HCT116 (cell line): ENCODE results near the gene CALM1. TPM values are rescaled to one million over a fixed set of nuclear protein-coding genes. Genes with fewer than 3 reads are reported as not detected.

ENCODE experiments used
- ATAC-seq: fragments of 200-7000 bp; cut with Tn5 transposase; 2 replicates; pipeline ENCODE4 v1.9.1; 2020; ENCODE audit warnings: mild to moderate bottlenecking, moderate library complexity
- BruUV-seq: library from RNA; stranded (reverse); fragments of 400-500 nt; replicated peaks from 2 replicates; lab custom pipeline; 2021; lab: Mats Ljungman, UMichigan
- CTCF ChIA-PET: fragments of 300-600 bp; sonication (Branson Sonifier 250); formaldehyde crosslinking; loops from one replicate; lab custom pipeline; 2021; ENCODE audit warnings: antibody characterized with exemption; lab: Charles Lee
- POLR2A ChIA-PET: fragments of 300-600, 350-600 bp; sonication (Branson Sonifier 250); formaldehyde crosslinking; loops from one replicate; lab custom pipeline; 2021; ENCODE audit warnings: antibody characterized with exemption; lab: Charles Lee
- RAD21 ChIA-PET, 2 experiments: fragments of 300-600 bp; sonication (Branson Sonifier 250); formaldehyde crosslinking; loops; one replicate each; lab custom pipeline; 2023; ENCODE audit warnings: low total read pairs in 2 of 2; ENCODE audit not compliant: uncharacterized antibody in 2 of 2, unreplicated experiment in 2 of 2, low non-redundant PET in 1 of 2; lab: Charles Lee
- DNase-seq: peaks from one replicate; pipeline ENCODE4 v3.0.0-alpha.2; 2010; ENCODE audit warnings: low read depth, low spot score
- H2AFZ ChIP-seq: fragments of 200-600 bp; shearing (Covaris generic), sonication (generic); 2 replicates; pipeline ENCODE4 v1.6.1; 2017; ENCODE audit warnings: low read depth, mixed run types, mixed read lengths, antibody characterized with exemption, low read length; ENCODE audit not compliant: poor library complexity, severe bottlenecking
- H3K27ac ChIP-seq: 2 replicates; pipeline ENCODE4 v1.5.1; 2012; ENCODE audit warnings: low read depth, low read length
- H3K27me3 ChIP-seq: fragments of 200-600 bp; sonication (generic); 2 replicates; pipeline ENCODE4 v1.6.1; 2016; ENCODE audit warnings: mixed run types, low read length, mixed read lengths; ENCODE audit not compliant: insufficient read depth
- H3K36me3 ChIP-seq, 2 experiments: fragments of 200-500 bp in 1 of 2; fragments of 200-600 bp in 1 of 2; sonication (Bioruptor generic) in 1 of 2; sonication (generic) in 1 of 2; 2 replicates each; pipeline versions ENCODE4 v1.5.1 to v1.6.1; 2014 to 2016; ENCODE audit warnings: low read length in 2 of 2, inconsistent platforms in 1 of 2, mixed read lengths in 1 of 2, mixed run types in 1 of 2; ENCODE audit not compliant: insufficient read depth in 2 of 2, control insufficient read depth in 1 of 2
- H3K4me1 ChIP-seq, 2 experiments: fragments of 200-600 bp in 1 of 2; sonication (generic) in 1 of 2; 2 replicates each; pipeline versions ENCODE4 v1.5.1 to v1.6.1; 2012 to 2017; ENCODE audit warnings: low read length in 2 of 2, inconsistent platforms in 1 of 2, mild to moderate bottlenecking in 1 of 2, mixed read lengths in 1 of 2, mixed run types in 1 of 2, moderate library complexity in 1 of 2; ENCODE audit not compliant: insufficient read depth in 2 of 2, control insufficient read depth in 1 of 2
- H3K4me2 ChIP-seq: fragments of 200-600 bp; sonication (generic); 2 replicates; pipeline ENCODE4 v1.6.1; 2017; ENCODE audit warnings: mixed run types, low read length, mixed read lengths
- H3K4me3 ChIP-seq, 2 experiments: fragments of 200-600 bp in 1 of 2; sonication (generic) in 1 of 2; replicated peaks in 1 of 2; 2 replicates each; pipeline ENCODE4 v1.5.1; 2011 to 2016; ENCODE audit warnings: low read length in 2 of 2, control low read depth in 1 of 2, low read depth in 1 of 2, mild to moderate bottlenecking in 1 of 2, mixed read lengths in 1 of 2, mixed run types in 1 of 2
- H3K79me2 ChIP-seq: fragments of 200-600 bp; sonication (generic); 2 replicates; pipeline ENCODE4 v1.6.1; 2017; ENCODE audit warnings: mild to moderate bottlenecking, mixed run types, low read length, moderate library complexity, mixed read lengths; ENCODE audit not compliant: insufficient read depth
- H3K9ac ChIP-seq: fragments of 200-600 bp; sonication (generic); 2 replicates; pipeline ENCODE4 v1.6.1; 2016; ENCODE audit warnings: low read length, mixed read lengths
- H3K9me2 ChIP-seq: fragments of 200-600 bp; sonication (generic), shearing (Covaris generic); 2 replicates; pipeline ENCODE4 v1.6.1; 2017; ENCODE audit warnings: mixed run types, mild to moderate bottlenecking, moderate library complexity; ENCODE audit not compliant: insufficient read depth
- H3K9me3 ChIP-seq, 2 experiments: fragments of 200-500 bp in 1 of 2; fragments of 200-600 bp in 1 of 2; sonication (Bioruptor generic) in 1 of 2; sonication (generic) in 1 of 2; 2 replicates each; pipeline ENCODE4 v1.6.1; 2014 to 2017; ENCODE audit warnings: low read length in 2 of 2, mixed read lengths in 2 of 2, inconsistent platforms in 1 of 2, low read depth in 1 of 2, mild to moderate bottlenecking in 1 of 2, mixed run types in 1 of 2, moderate library complexity in 1 of 2; ENCODE audit not compliant: control insufficient read depth in 1 of 2, insufficient read depth in 1 of 2
- H4K20me1 ChIP-seq: fragments of 200-600 bp; sonication (generic), shearing (Covaris generic); 2 replicates; pipeline ENCODE4 v1.6.1; 2017; ENCODE audit warnings: mixed run types, mild to moderate bottlenecking, moderate library complexity; ENCODE audit not compliant: insufficient read depth
- CBX3 ChIP-seq: IDR thresholded peaks from 2 replicates; pipeline ENCODE4 v1.6.1; 2012; ENCODE audit warnings: low read depth
- CEBPB ChIP-seq: IDR thresholded peaks from 2 replicates; pipeline ENCODE4 v1.6.1; 2012; ENCODE audit warnings: low read depth
- EGR1 ChIP-seq: IDR thresholded peaks from 2 replicates; pipeline ENCODE4 v1.6.1; 2012; ENCODE audit warnings: low read depth
- ELF1 ChIP-seq: IDR thresholded peaks from 2 replicates; pipeline ENCODE4 v1.6.1; 2012; ENCODE audit warnings: low read depth, borderline replicate concordance
- FOSL1 ChIP-seq: IDR thresholded peaks from 2 replicates; pipeline ENCODE4 v1.6.1; 2012; ENCODE audit warnings: low read depth
- JUND ChIP-seq: IDR thresholded peaks from 2 replicates; pipeline ENCODE4 v1.6.1; 2012
- POLR2AphosphoS5 ChIP-seq: IDR thresholded peaks from 2 replicates; pipeline ENCODE4 v1.6.1; 2011; ENCODE audit warnings: mild to moderate bottlenecking, low read depth, low read length, moderate library complexity
- RAD21 ChIP-seq: IDR thresholded peaks from 2 replicates; pipeline ENCODE4 v1.6.1; 2012; ENCODE audit warnings: low read depth, mild to moderate bottlenecking
- SIN3A ChIP-seq: IDR thresholded peaks from 2 replicates; pipeline ENCODE4 v1.6.1; 2012; ENCODE audit warnings: low read depth
- SP1 ChIP-seq: IDR thresholded peaks from 2 replicates; pipeline ENCODE4 v1.6.1; 2012; ENCODE audit warnings: low read depth
- SRF ChIP-seq: IDR thresholded peaks from 2 replicates; pipeline ENCODE4 v1.6.1; 2012; ENCODE audit warnings: low read depth
- YY1 ChIP-seq: IDR thresholded peaks from 2 replicates; pipeline ENCODE4 v1.6.1; 2011; ENCODE audit warnings: low read length, low read depth, moderate library complexity, mild to moderate bottlenecking; ENCODE audit not compliant: insufficient replicate concordance; ENCODE audit errors: extremely low read depth
- intact Hi-C: fragments of 100-400 bp; cut with micrococcal nuclease; formaldehyde crosslinking; loops from 2 replicates; pipeline ENCODE4 v1.10.0; 2022
- total RNA-seq: library from RNA; stranded (reverse); gene quantifications from one replicate; pipeline ENCODE4 v1.2.1, GENCODE V29; 2021; ENCODE audit not compliant: unreplicated experiment
- TF ChIP-seq, protein P1 (sequence below): IDR thresholded peaks from 2 replicates; pipeline ENCODE4 v1.6.1; 2012
- TF ChIP-seq, protein P2 (sequence below): IDR thresholded peaks from 2 replicates; pipeline ENCODE4 v1.6.1; 2011; ENCODE audit warnings: mild to moderate bottlenecking, low read length, moderate library complexity; ENCODE audit not compliant: insufficient replicate concordance; ENCODE audit errors: extremely low read depth
- TF ChIP-seq, protein P3 (sequence below): IDR thresholded peaks from 2 replicates; pipeline ENCODE4 v1.6.1; 2012; ENCODE audit warnings: low read depth

Gene CALM1
- total RNA-seq, 1 experiment from 2014 or later: 261 TPM

DNA sequence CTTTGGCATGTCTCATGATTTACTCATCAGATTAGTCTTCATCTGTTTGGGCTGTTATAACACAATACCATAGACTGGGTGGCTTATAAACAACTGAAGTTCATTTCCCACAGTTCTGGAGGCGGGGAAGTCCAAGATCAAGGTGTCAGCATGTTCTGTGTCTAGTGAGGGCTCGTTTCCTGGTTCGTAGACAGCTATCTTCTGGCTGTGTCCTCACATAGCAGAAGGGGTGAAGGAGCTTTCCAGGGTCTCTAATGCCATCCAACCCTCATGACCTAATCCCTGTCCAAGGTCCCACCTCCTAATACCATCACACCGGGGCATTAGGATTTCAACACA lies 34.3 kb upstream of the CALM1 start:
- Histone ChIP-seq H3K27me3 (no peaks in the 10 kb centered on the region), H3K36me3 (no peaks in the 10 kb centered on the region), H3K4me3 (no peak overlapping the region), H3K27ac (no peak overlapping the region), H3K4me2 (no peak overlapping the region), H2AFZ (no peak overlapping the region), H3K4me1 (no peaks in the 10 kb centered on the region), H3K9ac (no peak overlapping the region)
- POLR2A ChIA-PET: no interaction called here
- intact Hi-C loops: no loop called here
- ATAC-seq: no peak
- CTCF ChIA-PET: no interaction called here
- RAD21 ChIA-PET: no interaction called here
- no peak for DNase-seq
- TF ChIP-seq YY1 (no peak), EGR1 (no peak), RAD21 (no peak)
- TF ChIP-seq, all 23 proteins: peak for 0
- Histone ChIP-seq H4K20me1 (no peaks in the 10 kb centered on the region), H3K9me3 (no peaks in the 10 kb centered on the region), H3K79me2 (no peaks in the 10 kb centered on the region), H3K9me2 (no peaks in the 10 kb centered on the region)
- BruUV-seq: no TSS peak

DNA sequence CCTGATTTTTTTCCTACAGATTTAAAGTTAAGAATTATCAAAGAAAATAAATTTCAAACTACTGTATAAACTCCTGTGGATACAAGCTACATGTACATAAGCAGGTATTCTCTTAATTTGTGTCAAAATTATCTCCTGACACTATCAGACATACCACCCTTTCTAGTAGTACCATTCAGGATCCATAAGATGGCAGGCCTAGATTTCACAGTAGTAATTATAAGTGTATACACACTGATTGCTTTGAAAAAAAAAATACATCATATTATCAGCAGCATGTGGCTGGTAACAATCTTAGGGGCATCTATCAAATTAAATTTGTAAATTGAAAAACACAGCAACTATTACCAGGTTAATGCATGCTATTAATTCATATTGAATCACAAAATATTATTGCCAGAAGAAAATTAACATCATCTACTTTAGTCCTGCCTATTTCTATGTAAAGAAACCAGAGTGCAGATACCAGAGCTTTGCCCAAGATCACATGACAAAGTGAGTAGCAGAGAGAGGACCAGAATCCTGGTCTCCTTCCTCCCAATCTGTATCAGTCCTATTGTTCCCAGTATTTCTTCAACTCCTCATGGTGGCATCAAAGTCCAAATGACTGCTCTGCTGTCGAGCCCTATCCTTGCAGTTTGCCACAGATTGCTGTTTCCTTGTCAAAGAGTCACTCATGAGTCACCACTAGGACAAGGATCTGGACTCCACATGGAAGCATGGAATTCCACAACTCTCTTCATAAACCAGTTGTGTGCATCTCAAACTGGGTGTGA lies 27.7 kb upstream of the CALM1 start:
- intact Hi-C loops: no loop called here
- ChIA-PET POLR2A (no interaction called here), CTCF (interaction anchor here (0.9 to 1.2 kb wide), 3 partner anchors 12 to 332 kb away, joined by 3 read pairs; no protein-coding TSS in a partner anchor), RAD21 (interaction anchor here in 1 of 2 experiments (0.6 kb wide), 1 partner anchor 389 kb away, joined by 3 read pairs; no protein-coding TSS in a partner anchor)
- DNase-seq (peak; percentile 36), ATAC-seq (peak; percentile 85)
- Histone ChIP-seq H3K27me3 (no peaks in the 10 kb centered on the region), H3K79me2 (no peaks in the 10 kb centered on the region), H3K4me1 (peaks cover 0 to 11% of the 10 kb centered on the region in 2 experiments; a peak in 2 of 4 replicates), H3K36me3 (no peaks in the 10 kb centered on the region), H3K27ac (no peak overlapping the region), H3K9ac (no peak overlapping the region), H3K4me2 (peak overlapping the region; percentile 8; the same call in 1 of the 2 replicates), H4K20me1 (no peaks in the 10 kb centered on the region), H3K9me3 (no peaks in the 10 kb centered on the region), H3K9me2 (no peaks in the 10 kb centered on the region), H3K4me3 (no peak overlapping the region), H2AFZ (peak overlapping the region; percentile 13)
- BruUV-seq: no TSS peak
- TF ChIP-seq POLR2AphosphoS5 (no peak), JUND (peak; percentile 29; the same call in 1 of the 2 replicates), SIN3A (no peak), FOSL1 (peak; percentile 54; the same call in 1 of the 2 replicates), EGR1 (no peak), SP1 (no peak), CEBPB (no peak), ELF1 (no peak), SRF (no peak), CBX3 (no peak)
- TF ChIP-seq, protein P1, sequence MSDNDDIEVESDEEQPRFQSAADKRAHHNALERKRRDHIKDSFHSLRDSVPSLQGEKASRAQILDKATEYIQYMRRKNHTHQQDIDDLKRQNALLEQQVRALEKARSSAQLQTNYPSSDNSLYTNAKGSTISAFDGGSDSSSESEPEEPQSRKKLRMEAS: peak; percentile 49
- TF ChIP-seq, protein P2, sequence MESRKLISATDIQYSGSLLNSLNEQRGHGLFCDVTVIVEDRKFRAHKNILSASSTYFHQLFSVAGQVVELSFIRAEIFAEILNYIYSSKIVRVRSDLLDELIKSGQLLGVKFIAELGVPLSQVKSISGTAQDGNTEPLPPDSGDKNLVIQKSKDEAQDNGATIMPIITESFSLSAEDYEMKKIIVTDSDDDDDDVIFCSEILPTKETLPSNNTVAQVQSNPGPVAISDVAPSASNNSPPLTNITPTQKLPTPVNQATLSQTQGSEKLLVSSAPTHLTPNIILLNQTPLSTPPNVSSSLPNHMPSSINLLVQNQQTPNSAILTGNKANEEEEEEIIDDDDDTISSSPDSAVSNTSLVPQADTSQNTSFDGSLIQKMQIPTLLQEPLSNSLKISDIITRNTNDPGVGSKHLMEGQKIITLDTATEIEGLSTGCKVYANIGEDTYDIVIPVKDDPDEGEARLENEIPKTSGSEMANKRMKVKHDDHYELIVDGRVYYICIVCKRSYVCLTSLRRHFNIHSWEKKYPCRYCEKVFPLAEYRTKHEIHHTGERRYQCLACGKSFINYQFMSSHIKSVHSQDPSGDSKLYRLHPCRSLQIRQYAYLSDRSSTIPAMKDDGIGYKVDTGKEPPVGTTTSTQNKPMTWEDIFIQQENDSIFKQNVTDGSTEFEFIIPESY: no peak
- TF ChIP-seq, protein P3, sequence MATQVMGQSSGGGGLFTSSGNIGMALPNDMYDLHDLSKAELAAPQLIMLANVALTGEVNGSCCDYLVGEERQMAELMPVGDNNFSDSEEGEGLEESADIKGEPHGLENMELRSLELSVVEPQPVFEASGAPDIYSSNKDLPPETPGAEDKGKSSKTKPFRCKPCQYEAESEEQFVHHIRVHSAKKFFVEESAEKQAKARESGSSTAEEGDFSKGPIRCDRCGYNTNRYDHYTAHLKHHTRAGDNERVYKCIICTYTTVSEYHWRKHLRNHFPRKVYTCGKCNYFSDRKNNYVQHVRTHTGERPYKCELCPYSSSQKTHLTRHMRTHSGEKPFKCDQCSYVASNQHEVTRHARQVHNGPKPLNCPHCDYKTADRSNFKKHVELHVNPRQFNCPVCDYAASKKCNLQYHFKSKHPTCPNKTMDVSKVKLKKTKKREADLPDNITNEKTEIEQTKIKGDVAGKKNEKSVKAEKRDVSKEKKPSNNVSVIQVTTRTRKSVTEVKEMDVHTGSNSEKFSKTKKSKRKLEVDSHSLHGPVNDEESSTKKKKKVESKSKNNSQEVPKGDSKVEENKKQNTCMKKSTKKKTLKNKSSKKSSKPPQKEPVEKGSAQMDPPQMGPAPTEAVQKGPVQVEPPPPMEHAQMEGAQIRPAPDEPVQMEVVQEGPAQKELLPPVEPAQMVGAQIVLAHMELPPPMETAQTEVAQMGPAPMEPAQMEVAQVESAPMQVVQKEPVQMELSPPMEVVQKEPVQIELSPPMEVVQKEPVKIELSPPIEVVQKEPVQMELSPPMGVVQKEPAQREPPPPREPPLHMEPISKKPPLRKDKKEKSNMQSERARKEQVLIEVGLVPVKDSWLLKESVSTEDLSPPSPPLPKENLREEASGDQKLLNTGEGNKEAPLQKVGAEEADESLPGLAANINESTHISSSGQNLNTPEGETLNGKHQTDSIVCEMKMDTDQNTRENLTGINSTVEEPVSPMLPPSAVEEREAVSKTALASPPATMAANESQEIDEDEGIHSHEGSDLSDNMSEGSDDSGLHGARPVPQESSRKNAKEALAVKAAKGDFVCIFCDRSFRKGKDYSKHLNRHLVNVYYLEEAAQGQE: no peak
